GM12873 (cell line): ENCODE data around the gene CCL19.

ENCODE experiments used
- CTCF ChIP-seq: IDR thresholded peaks from 2 replicates; pipeline ENCODE4 v1.5.1; 2012; ENCODE audit warnings: low read depth, mild to moderate bottlenecking, moderate library complexity, low read length, control low read depth; ENCODE audit not compliant: insufficient read depth; ENCODE audit errors: missing control alignments

The CCL19 gene

GRCh38 chr9:34684145-34684544 lies 6.9 kb downstream of the CCL19 start:
- peak; percentile 2 for TF ChIP-seq CTCF

- no peak for TF ChIP-seq CTCF
Observed at GRCh38 chr9:34675869-34676268, 15.2 kb downstream of the CCL19 start.

- peak; percentile 81 for TF ChIP-seq CTCF
Observed at GRCh38 chr9:34675048-34675714, 15.9 kb downstream of the CCL19 start.

- no peak for TF ChIP-seq CTCF
Observed at GRCh38 chr9:34674440-34674839, 16.6 kb downstream of the CCL19 start.

- no peak for TF ChIP-seq CTCF
Observed at GRCh38 chr9:34671307-34671706, 19.8 kb downstream of the CCL19 start.

GRCh38 chr9:34669809-34670562 lies 21.1 kb downstream of the CCL19 start:
- no peak for TF ChIP-seq CTCF

- no peak for TF ChIP-seq CTCF
Observed at GRCh38 chr9:34665381-34666250, 25.5 kb downstream of the CCL19 start.
